Caco-2 (cell line): ENCODE results near the gene CDK5RAP3. TPM values are rescaled to one million over a fixed set of nuclear protein-coding genes. Genes with fewer than 3 reads are reported as not detected.
A peak's percentile ranks its signal among the peaks of the same experiment; 100 is the strongest.

Experiments
- BruUV-seq: library from RNA; stranded (reverse); fragments of 400-500 nt; replicated peaks from 2 replicates; lab custom pipeline; 2021; lab: Mats Ljungman, UMichigan
- CTCF ChIA-PET: fragments of 300-600 bp; sonication (Branson Sonifier 250); formaldehyde crosslinking; loops from one replicate; lab custom pipeline; 2022; ENCODE audit warnings: antibody characterized with exemption; lab: Charles Lee
- POLR2A ChIA-PET: fragments of 300-600 bp; sonication (Branson Sonifier 250); formaldehyde crosslinking; loops from one replicate; lab custom pipeline; 2022; ENCODE audit warnings: antibody characterized with exemption; lab: Charles Lee
- DNase-seq, 2 experiments: peaks; one replicate each; pipeline versions ENCODE4 v3.0.0 to v3.0.0-alpha.2; 2020 to 2022
- H3K27me3 ChIP-seq: replicated peaks from 2 replicates; pipeline ENCODE4 v1.6.0; 2011; ENCODE audit warnings: low read length; ENCODE audit not compliant: control insufficient read depth, insufficient read depth
- H3K36me3 ChIP-seq: 2 replicates; pipeline ENCODE4 v1.5.1; 2011; ENCODE audit warnings: low read length; ENCODE audit not compliant: control insufficient read depth, insufficient read depth
- H3K4me1 ChIP-seq: fragments of 250-450 bp; sonication (Bioruptor Pico); 2 replicates; pipeline ENCODE4 v1.5.1; 2020; ENCODE audit warnings: mild to moderate bottlenecking
- H3K4me3 ChIP-seq: 2 replicates; pipeline ENCODE4 v1.5.1; 2011; ENCODE audit warnings: low read depth, mild to moderate bottlenecking, control low read depth, low read length
- H3K9me3 ChIP-seq: fragments of 250-450 bp; sonication (Bioruptor Pico); 2 replicates; pipeline ENCODE4 v1.5.1; 2020; ENCODE audit warnings: mild to moderate bottlenecking, moderate library complexity
- H3K27ac Mint-ChIP-seq: one replicate; pipeline ENCODE4 v1.8.0; 2022; ENCODE audit warnings: mixed read lengths; ENCODE audit not compliant: unreplicated experiment
- H3K27me3 Mint-ChIP-seq: one replicate; pipeline ENCODE4 v1.8.0; 2022; ENCODE audit warnings: mixed read lengths; ENCODE audit not compliant: insufficient read depth, unreplicated experiment
- H3K36me3 Mint-ChIP-seq: one replicate; pipeline ENCODE4 v1.8.0; 2022; ENCODE audit warnings: mild to moderate bottlenecking, mixed read lengths; ENCODE audit not compliant: insufficient read depth, unreplicated experiment
- H3K4me1 Mint-ChIP-seq: one replicate; pipeline ENCODE4 v1.8.0; 2022; ENCODE audit warnings: low read depth, mixed read lengths; ENCODE audit not compliant: unreplicated experiment
- H3K4me3 Mint-ChIP-seq: one replicate; pipeline ENCODE4 v1.8.0; 2022; ENCODE audit warnings: mild to moderate bottlenecking, moderate library complexity, mixed read lengths; ENCODE audit not compliant: unreplicated experiment
- H3K9me3 Mint-ChIP-seq: one replicate; pipeline ENCODE4 v1.8.0; 2022; ENCODE audit warnings: mixed read lengths; ENCODE audit not compliant: unreplicated experiment
- CTCF ChIP-seq, 2 experiments: fragments of 200-600 bp in 1 of 2; IDR thresholded peaks; 1 replicate in 1 of 2; 2 replicates in 1 of 2; pipeline versions ENCODE4 v1.5.1 to v1.8.0; 2011 to 2022; ENCODE audit warnings: antibody characterized with exemption in 1 of 2, control low read depth in 1 of 2, inconsistent platforms in 1 of 2, low read depth in 1 of 2, low read length in 1 of 2, mild to moderate bottlenecking in 1 of 2, moderate library complexity in 1 of 2; ENCODE audit not compliant: insufficient read depth in 1 of 2, severe bottlenecking in 1 of 2, unreplicated experiment in 1 of 2
- intact Hi-C: fragments of 100-400 bp; cut with micrococcal nuclease; formaldehyde crosslinking; loops from one replicate; pipeline ENCODE4 v1.10.0; 2022; ENCODE audit not compliant: unreplicated experiment
- total RNA-seq: library from RNA; stranded (reverse); gene quantifications from 2 replicates; pipeline ENCODE4 v1.2.3, GENCODE V29; 2022

The CDK5RAP3 gene
- total RNA-seq, 1 experiment from 2014 or later = 425 TPM

GRCh38 chr17:47942096-47942510, 28.8 kb upstream of the CDK5RAP3 start:
- POLR2A ChIA-PET = interaction anchor here (0.6 to 2.3 kb wide), 15 partner anchors 10 to 1718 kb away, joined by 3 to 70 read pairs (median 11); partner anchors contain the start of genes CDK5RAP3, LRRC46, MRPL10 and NFE2L1
- Histone ChIP-seq H3K36me3 (peaks cover 9% of the 10 kb centered on the region), H3K4me1 (peaks cover 17% of the 10 kb centered on the region; the same call in 1 of the 2 replicates), H3K9me3 (no peaks in the 10 kb centered on the region), H3K4me3 (peak overlapping the region; percentile 69), H3K27me3 (no peaks in the 10 kb centered on the region)
- peak; percentile 50 to 56 for DNase-seq
- CTCF ChIA-PET = interaction anchor here (0.7 to 7.0 kb wide), 25 partner anchors 8 to 659 kb away, joined by 3 to 219 read pairs (median 8); partner anchors contain the start of genes CDK5RAP3, PRR15L, SCRN2 and SP2
- H3K4me3 Mint-ChIP-seq = peak overlapping the region; percentile 82
- peaks cover 39% of the 10 kb centered on the region for H3K36me3 Mint-ChIP-seq
- intact Hi-C loops = no loop called here
- H3K27ac Mint-ChIP-seq = peak overlapping the region; percentile 75
- no peaks in the 10 kb centered on the region for H3K9me3 Mint-ChIP-seq
- H3K27me3 Mint-ChIP-seq = no peaks in the 10 kb centered on the region
- TSS peak; percentile 51 for BruUV-seq
- peaks cover 23% of the 10 kb centered on the region for H3K4me1 Mint-ChIP-seq
- TF ChIP-seq CTCF (IDR thresholded peaks at IDR 0.05; ENCODE audit: insufficient read depth in 1 of 2, low read depth in 1 of 2, low read length in 1 of 2, severe bottlenecking in 1 of 2, unreplicated experiment in 1 of 2) = no peak

GRCh38 chr17:47942568-47942967, 28.3 kb upstream of the CDK5RAP3 start:
- Mint-ChIP-seq H3K4me3 (peak overlapping the region; percentile 82), H3K27ac (peak overlapping the region; percentile 75), H3K9me3 (no peaks in the 10 kb centered on the region), H3K27me3 (no peaks in the 10 kb centered on the region), H3K36me3 (peaks cover 44% of the 10 kb centered on the region), H3K4me1 (peaks cover 23% of the 10 kb centered on the region)
- CTCF ChIA-PET = interaction anchor here (0.7 to 7.0 kb wide), 13 partner anchors 13 to 659 kb away, joined by 3 to 219 read pairs (median 8); partner anchors contain the start of genes CDK5RAP3, PRR15L, SCRN2 and SP2
- no peaks in the 10 kb centered on the region for H3K9me3 ChIP-seq
- H3K27me3 ChIP-seq = no peaks in the 10 kb centered on the region
- H3K4me1 ChIP-seq = peaks cover 18% of the 10 kb centered on the region; the same call in 1 of the 2 replicates
- no TSS peak for BruUV-seq
- POLR2A ChIA-PET = interaction anchor here (1.6 to 2.3 kb wide), 6 partner anchors 13 to 106 kb away, joined by 11 to 70 read pairs (median 28); partner anchors contain the start of genes CDK5RAP3, NFE2L1, PRR15L and SP2
- peaks cover 9% of the 10 kb centered on the region for H3K36me3 ChIP-seq
- intact Hi-C loops = no loop called here
- no peak for DNase-seq
- peak in 1 of 2 experiments; percentile 43 for TF ChIP-seq CTCF (IDR thresholded peaks at IDR 0.05; ENCODE audit: insufficient read depth in 1 of 2, low read depth in 1 of 2, low read length in 1 of 2, severe bottlenecking in 1 of 2, unreplicated experiment in 1 of 2)
- H3K4me3 ChIP-seq = peak overlapping the region; percentile 69

- TF ChIP-seq CTCF (IDR thresholded peaks at IDR 0.05; ENCODE audit: insufficient read depth in 1 of 2, low read depth in 1 of 2, low read length in 1 of 2, severe bottlenecking in 1 of 2, unreplicated experiment in 1 of 2) = no peak
- Histone ChIP-seq H3K27me3 (no peaks in the 10 kb centered on the region), H3K36me3 (peaks cover 17% of the 10 kb centered on the region), H3K9me3 (no peaks in the 10 kb centered on the region), H3K4me1 (peaks cover 25% of the 10 kb centered on the region), H3K4me3 (no peak overlapping the region)
- H3K27ac Mint-ChIP-seq = peak overlapping the region; percentile 0
- peaks cover 37% of the 10 kb centered on the region for H3K4me1 Mint-ChIP-seq
- H3K9me3 Mint-ChIP-seq = no peaks in the 10 kb centered on the region
- H3K36me3 Mint-ChIP-seq = peaks cover 67% of the 10 kb centered on the region
- CTCF ChIA-PET = interaction anchor here (7.0 kb wide), 1 partner anchor 26 kb away, joined by 219 read pairs; the partner anchor contains the start of gene CDK5RAP3
- POLR2A ChIA-PET = interaction anchor here (1.7 kb wide), 1 partner anchor 26 kb away, joined by 4 read pairs; the partner anchor contains the start of gene CDK5RAP3
- intact Hi-C loops = loop anchor here (5.0 kb wide), 1 partner anchor 37 kb away; no protein-coding TSS in a partner anchor
- no peak for DNase-seq
- no peaks in the 10 kb centered on the region for H3K27me3 Mint-ChIP-seq
- no TSS peak for BruUV-seq
- no peak overlapping the region for H3K4me3 Mint-ChIP-seq
These were observed 25.8 kb upstream of the CDK5RAP3 start for GRCh38 chr17:47945080-47945479.
